Type B pancreatic cell (in vitro differentiated cells): Measurements from ENCODE around the gene SLC6A1. TPM values are rescaled to one million over a fixed set of nuclear protein-coding genes. Genes with fewer than 3 reads are reported as not detected.

ENCODE experiments used
- DNase-seq: peaks from one replicate; pipeline ENCODE4 v3.0.0; 2021; ENCODE audit warnings: mixed read lengths; ENCODE audit not compliant: unreplicated experiment; ENCODE audit errors: extremely low spot score
- H3K27ac Mint-ChIP-seq: 2 replicates; pipeline ENCODE4 v1.8.0; 2021; ENCODE audit warnings: mild to moderate bottlenecking, mixed read lengths
- H3K27me3 Mint-ChIP-seq: 2 replicates; pipeline ENCODE4 v1.8.0; 2021; ENCODE audit warnings: mixed read lengths
- H3K36me3 Mint-ChIP-seq: 2 replicates; pipeline ENCODE4 v1.8.0; 2021; ENCODE audit warnings: mixed read lengths
- H3K4me1 Mint-ChIP-seq: one replicate; pipeline ENCODE4 v1.8.0; 2021; ENCODE audit warnings: mixed read lengths; ENCODE audit not compliant: unreplicated experiment
- H3K4me3 Mint-ChIP-seq: 2 replicates; pipeline ENCODE4 v1.8.0; 2021; ENCODE audit warnings: mild to moderate bottlenecking, mixed read lengths
- H3K9me3 Mint-ChIP-seq: 2 replicates; pipeline ENCODE4 v1.8.0; 2021; ENCODE audit warnings: mixed read lengths
- total RNA-seq: library from RNA; stranded (reverse); gene quantifications from 2 replicates; pipeline ENCODE4 v1.2.1, GENCODE V29; 2021; ENCODE audit warnings: low replicate concordance
- TF ChIP-seq, protein P1 (sequence below): fragments of 200-600 bp; sonication (generic); conservative IDR thresholded peaks from 2 replicates; pipeline ENCODE4 v1.5.0; 2021; ENCODE audit warnings: antibody characterized with exemption, mild to moderate bottlenecking

The SLC6A1 gene
- total RNA-seq, 1 donor from 2014 or later, result 6.3 TPM

DNA sequence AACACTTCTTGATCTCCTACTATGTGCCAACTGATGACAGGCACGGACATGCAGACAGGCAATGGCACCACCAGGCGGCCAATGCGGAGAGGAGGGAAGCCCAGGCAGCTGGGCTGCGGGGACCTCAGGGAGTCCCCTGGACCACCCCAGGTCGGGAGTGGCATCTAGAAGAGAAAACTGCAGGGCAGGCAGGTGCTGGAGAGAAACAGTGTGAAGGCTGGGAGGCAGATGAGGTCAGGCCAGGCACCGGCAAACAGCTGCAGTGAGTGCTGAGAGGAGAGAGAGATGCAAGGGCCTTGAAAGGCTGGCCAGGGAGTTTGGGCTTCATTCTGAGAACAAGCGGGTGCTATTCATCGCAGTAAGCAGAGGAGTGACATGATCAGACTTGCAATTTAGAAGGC lies 29.1 kb downstream of the SLC6A1 start:
- Mint-ChIP-seq H3K27ac (no peak overlapping the region), H3K27me3 (peaks cover 51% of the 10 kb centered on the region), H3K4me1 (no peaks in the 10 kb centered on the region), H3K9me3 (peaks cover 1% of the 10 kb centered on the region), H3K36me3 (no peaks in the 10 kb centered on the region), H3K4me3 (no peak overlapping the region)
- DNase-seq, result no peak
- TF ChIP-seq, protein P1, sequence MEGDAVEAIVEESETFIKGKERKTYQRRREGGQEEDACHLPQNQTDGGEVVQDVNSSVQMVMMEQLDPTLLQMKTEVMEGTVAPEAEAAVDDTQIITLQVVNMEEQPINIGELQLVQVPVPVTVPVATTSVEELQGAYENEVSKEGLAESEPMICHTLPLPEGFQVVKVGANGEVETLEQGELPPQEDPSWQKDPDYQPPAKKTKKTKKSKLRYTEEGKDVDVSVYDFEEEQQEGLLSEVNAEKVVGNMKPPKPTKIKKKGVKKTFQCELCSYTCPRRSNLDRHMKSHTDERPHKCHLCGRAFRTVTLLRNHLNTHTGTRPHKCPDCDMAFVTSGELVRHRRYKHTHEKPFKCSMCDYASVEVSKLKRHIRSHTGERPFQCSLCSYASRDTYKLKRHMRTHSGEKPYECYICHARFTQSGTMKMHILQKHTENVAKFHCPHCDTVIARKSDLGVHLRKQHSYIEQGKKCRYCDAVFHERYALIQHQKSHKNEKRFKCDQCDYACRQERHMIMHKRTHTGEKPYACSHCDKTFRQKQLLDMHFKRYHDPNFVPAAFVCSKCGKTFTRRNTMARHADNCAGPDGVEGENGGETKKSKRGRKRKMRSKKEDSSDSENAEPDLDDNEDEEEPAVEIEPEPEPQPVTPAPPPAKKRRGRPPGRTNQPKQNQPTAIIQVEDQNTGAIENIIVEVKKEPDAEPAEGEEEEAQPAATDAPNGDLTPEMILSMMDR, result no peak

DNA sequence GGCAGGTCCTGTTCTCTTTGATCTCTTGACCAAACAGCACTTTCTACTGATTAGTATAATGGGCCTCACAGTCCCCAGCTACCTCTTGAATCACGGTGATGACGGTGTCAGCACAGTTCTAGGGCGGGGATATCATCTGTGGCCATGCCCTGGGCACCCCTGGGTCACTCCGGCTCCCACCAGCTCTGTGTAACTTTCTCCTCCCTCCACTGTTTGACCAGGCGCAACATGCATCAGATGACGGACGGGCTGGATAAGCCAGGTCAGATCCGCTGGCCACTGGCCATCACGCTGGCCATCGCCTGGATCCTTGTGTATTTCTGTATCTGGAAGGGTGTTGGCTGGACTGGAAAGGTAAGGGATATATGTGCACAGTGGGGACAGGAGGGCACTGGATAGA lies 29.6 kb downstream of the SLC6A1 start:
- no peaks in the 10 kb centered on the region for H3K36me3 Mint-ChIP-seq
- no peak overlapping the region for H3K27ac Mint-ChIP-seq
- peaks cover 6% of the 10 kb centered on the region for H3K9me3 Mint-ChIP-seq
- H3K27me3 Mint-ChIP-seq, result peaks cover 53% of the 10 kb centered on the region
- TF ChIP-seq, protein P1, result no peak
- H3K4me1 Mint-ChIP-seq, result no peaks in the 10 kb centered on the region
- no peak overlapping the region for H3K4me3 Mint-ChIP-seq
- no peak for DNase-seq

DNA sequence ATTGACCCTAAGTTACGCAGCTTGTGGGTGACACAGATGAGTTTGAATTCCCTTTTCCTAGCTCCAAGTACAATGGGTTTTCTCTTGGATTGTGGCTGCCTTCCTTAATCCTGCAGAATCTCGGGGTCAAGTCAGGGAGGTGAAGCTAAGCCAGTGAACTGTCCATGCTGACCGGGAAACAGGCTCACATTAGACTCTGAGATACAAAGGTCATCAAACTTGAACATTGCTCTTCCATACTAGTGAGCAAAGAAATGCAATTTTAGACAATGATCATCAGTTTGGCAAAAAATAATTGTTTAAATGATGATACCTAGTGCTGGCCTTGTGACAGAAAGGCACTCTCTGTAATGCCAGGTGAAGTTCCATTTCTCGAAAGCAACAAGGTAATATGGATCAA lies 31.6 kb downstream of the SLC6A1 start:
- H3K36me3 Mint-ChIP-seq, result no peaks in the 10 kb centered on the region

DNA sequence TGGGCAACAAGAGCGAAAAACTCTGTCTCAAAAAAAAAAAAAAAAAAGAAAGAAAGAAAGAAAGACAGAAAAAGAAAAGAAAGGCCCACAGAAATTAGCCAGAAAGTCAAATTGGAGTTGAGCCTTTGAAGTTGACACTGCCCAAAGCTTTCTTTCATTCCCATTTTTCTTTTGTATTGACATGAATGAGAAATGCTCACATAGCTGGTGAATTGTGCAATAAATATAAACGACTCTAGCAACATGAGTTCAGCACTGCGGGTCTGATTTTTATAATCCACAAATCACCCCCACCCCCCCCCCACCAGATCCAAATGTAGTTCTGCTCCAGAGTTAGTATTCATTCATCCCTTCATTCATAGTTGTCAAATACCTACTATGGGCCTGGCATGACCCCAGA lies 37.4 kb downstream of the SLC6A1 start:
- no peak overlapping the region for H3K27ac Mint-ChIP-seq
- no peaks in the 10 kb centered on the region for H3K4me1 Mint-ChIP-seq
- H3K4me3 Mint-ChIP-seq, result no peak overlapping the region
- H3K27me3 Mint-ChIP-seq, result peaks cover 29% of the 10 kb centered on the region
- TF ChIP-seq, protein P1, result no peak
- H3K9me3 Mint-ChIP-seq, result peaks cover 15% of the 10 kb centered on the region
- H3K36me3 Mint-ChIP-seq, result no peaks in the 10 kb centered on the region
- no peak for DNase-seq

More for the DNA sequence above, 31.6 kb downstream of the SLC6A1 start:
- H3K4me3 Mint-ChIP-seq, result no peak overlapping the region
- no peak for DNase-seq
- H3K27me3 Mint-ChIP-seq, result peaks cover 53% of the 10 kb centered on the region
- H3K27ac Mint-ChIP-seq, result no peak overlapping the region
- TF ChIP-seq, protein P1, result no peak
- H3K4me1 Mint-ChIP-seq, result no peaks in the 10 kb centered on the region
- peaks cover 15% of the 10 kb centered on the region for H3K9me3 Mint-ChIP-seq

DNA sequence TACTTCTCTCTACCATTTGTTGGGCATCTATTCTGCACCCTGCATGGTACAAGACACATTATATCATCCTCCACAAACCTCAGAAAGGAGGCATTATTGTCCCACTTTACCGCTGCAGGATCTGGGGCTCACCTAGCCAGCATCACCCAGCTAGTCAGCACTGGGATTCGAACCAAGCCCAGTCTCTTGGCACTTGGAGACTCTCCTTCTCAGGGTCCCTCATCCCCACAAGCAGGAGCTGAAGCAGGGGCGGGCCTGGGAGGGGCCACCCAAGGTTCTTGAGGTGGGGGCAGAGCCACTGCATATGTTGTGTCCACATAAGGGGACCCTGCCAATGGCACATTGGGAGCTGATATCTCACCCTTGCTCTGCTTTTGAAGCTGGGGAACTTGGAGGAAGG lies 41.3 kb downstream of the SLC6A1 start:
- no peaks in the 10 kb centered on the region for H3K4me1 Mint-ChIP-seq
- H3K27ac Mint-ChIP-seq, result no peak overlapping the region
- DNase-seq, result no peak
- TF ChIP-seq, protein P1, result no peak
- no peak overlapping the region for H3K4me3 Mint-ChIP-seq
- peaks cover 42% of the 10 kb centered on the region for H3K27me3 Mint-ChIP-seq
- no peaks in the 10 kb centered on the region for H3K9me3 Mint-ChIP-seq
- H3K36me3 Mint-ChIP-seq, result no peaks in the 10 kb centered on the region
